GM21447 (cell line): ENCODE data around the gene CTNNBL1.
"Not testable (repeated sequence)": the region's sequence is repeated elsewhere in the genome, so short reads cannot be mapped to it uniquely, and the experiment has no call there.

Experiments
- ATAC-seq: cut with Tn5 transposase; IDR thresholded peaks from one replicate; pipeline ENCODE4 v1.9.1; 2021; ENCODE audit not compliant: unreplicated experiment

Gene CTNNBL1

GRCh38 chr20:37677969-37678861, 15.6 kb upstream of the CTNNBL1 start:
- ATAC-seq, result no peak

GRCh38 chr20:37679751-37680150, 14.1 kb upstream of the CTNNBL1 start:
- ATAC-seq, result not testable (repeated sequence)

DNA sequence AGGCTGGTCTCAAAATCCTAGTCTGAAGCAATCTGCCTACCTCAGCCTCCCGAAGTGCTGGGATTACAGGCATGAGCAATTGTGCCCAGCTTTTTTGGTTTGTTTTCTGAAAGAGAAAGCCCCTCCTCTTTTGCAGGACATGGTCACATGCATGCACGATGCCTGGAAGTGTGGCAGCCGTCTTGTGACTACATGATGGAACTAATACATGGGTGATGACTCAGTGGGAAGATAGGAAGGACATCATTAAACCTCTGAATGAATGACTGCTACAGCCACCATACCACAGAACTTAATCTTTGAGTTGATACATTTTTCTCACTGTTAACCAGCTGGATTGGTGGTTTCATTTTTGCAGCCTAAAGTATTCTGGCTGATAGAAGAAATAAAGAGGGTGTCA, 13.4 kb upstream of the CTNNBL1 start:
- ATAC-seq, result no peak

DNA sequence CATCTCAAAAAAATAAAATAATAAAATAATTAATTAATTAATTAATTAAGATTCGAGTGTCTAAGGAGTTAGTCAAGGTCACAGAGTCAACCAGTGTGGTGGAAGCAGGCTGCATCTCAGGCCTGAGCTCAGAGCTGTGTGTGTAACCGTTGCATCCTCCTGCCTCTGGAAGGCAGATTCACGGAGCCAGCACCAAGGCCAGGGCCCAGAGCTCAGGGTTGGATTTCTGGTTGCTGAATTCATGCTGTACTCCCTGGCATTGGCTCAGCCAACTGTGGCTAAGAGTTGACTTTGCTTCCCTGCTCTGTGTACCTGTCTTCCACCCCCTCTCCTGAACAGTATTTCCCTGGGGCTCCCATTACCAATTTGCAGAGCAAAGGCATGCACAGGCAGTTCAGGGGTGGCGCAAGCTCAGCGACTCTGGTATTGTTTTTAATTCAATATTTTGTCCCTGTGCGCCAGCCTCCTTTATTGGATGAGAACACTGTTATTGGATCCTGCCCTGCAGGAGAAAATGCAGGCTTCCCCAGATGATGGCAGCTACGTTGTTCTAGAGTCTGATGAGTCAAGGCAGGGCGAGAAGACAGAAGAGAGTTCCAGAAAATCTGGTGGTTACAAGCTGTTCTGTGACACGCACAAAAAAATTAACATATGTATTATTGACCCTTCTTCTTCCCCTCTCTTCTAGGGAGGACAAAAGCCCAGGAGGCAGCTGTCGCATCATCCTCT, 12.3 kb upstream of the CTNNBL1 start:
- ATAC-seq, result no peak

GRCh38 chr20:37683146-37683545, 10.7 kb upstream of the CTNNBL1 start:
- not testable (repeated sequence) for ATAC-seq

- ATAC-seq, result no peak
Observed at GRCh38 chr20:37686762-37687477, 6.9 kb upstream of the CTNNBL1 start.

DNA sequence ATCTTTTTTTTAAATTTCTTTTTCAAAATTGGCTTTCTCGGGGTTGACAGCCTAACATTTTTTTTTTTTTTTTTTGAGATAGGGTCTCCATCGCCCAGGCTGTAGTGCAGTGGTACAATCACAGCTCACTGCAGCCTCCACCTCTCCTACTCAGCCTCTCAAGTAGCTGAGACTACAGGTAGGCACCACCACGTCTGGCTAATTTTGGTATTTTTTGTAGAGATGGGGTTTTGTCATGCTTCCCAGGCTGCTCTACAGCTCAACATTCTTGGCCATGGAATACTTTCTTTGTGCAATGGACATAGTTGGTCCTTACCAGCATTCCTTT, 6.4 kb upstream of the CTNNBL1 start:
- ATAC-seq, result no peak

- ATAC-seq, result no peak
Observed at GRCh38 chr20:37688093-37688492, 5.7 kb upstream of the CTNNBL1 start.

GRCh38 chr20:37690626-37691369, 3.0 kb upstream of the CTNNBL1 start:
- no peak for ATAC-seq

- ATAC-seq, result no peak
Observed at GRCh38 chr20:37692459-37693166, 1.2 kb upstream of the CTNNBL1 start.

- ATAC-seq, result no peak
Observed at GRCh38 chr20:37693242-37693634, 592 bp upstream of the CTNNBL1 start.

GRCh38 chr20:37695684-37696342, 2.0 kb downstream of the CTNNBL1 start:
- ATAC-seq, result no peak

DNA sequence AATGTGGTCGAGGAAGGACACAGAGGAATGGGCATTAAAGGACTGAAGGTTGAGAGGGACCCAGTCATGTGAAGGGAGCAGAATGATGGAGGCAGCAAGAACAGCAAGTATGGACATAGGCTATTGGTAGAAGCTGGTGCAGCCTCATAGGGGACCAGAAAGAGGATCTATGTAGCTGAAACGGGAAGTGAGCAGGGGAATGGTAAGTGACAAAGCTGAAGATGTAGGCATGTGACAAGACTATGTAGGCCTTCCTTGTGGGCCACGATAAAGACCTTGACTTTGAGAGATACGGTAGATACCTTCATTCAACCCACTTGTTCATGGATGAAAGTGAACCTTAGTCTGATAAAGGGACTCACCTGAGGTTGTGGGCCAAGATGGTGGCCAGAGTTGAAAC, 3.5 kb downstream of the CTNNBL1 start:
- peak; percentile 51 for ATAC-seq

GRCh38 chr20:37699202-37699601, 5.4 kb downstream of the CTNNBL1 start:
- ATAC-seq, result no peak

GRCh38 chr20:37700301-37700700, 6.5 kb downstream of the CTNNBL1 start:
- ATAC-seq, result no peak

DNA sequence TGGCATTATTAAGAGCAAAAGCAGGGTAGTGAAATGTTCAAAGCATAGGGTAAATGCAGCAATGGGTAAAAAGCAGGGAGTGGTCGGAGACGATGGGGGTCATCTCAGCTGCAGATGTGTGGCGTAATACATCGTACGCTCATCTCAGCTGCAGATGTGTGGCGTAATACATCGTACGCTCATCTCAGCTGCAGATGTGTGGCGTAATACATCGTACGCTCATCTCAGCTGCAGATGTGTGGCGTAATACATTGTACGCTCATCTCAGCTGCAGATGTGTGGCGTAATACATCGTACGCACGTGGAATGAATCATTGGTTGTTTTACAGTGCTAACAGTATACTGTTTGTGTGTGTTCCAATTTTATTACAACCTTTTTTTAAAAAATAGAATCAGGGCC, 7.8 kb downstream of the CTNNBL1 start:
- not testable (repeated sequence) for ATAC-seq

DNA sequence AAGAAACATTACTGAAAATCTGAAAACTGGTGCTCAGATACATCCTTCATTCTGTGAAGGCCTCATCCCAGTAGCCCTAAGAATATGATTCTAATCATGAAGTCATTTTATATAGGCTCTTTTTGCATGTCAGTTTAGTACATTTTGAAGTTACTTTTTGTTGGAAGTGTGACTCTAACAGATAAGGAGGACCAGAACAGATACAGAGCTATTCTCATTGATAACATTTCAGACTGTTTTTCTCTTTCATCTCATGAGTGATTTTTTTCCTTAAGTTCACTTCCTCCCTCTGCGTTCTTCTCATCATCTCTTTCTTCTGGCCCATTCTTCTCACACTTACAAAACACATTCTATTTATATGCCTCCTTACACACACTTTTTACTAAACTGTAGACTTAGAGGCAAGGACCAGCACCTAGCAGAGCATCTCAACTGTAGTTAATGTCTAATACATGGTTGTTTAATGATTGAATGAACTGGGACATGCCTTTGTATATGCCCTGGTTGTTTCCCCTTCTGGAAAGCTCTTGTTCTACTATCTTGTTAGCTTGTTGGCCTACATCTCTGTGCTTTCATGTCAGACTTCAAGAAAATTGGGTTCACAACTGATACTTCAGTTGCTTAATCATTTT, 8.7 kb downstream of the CTNNBL1 start:
- peak; percentile 53 for ATAC-seq

GRCh38 chr20:37703035-37703845, 9.4 kb downstream of the CTNNBL1 start:
- no peak for ATAC-seq

DNA sequence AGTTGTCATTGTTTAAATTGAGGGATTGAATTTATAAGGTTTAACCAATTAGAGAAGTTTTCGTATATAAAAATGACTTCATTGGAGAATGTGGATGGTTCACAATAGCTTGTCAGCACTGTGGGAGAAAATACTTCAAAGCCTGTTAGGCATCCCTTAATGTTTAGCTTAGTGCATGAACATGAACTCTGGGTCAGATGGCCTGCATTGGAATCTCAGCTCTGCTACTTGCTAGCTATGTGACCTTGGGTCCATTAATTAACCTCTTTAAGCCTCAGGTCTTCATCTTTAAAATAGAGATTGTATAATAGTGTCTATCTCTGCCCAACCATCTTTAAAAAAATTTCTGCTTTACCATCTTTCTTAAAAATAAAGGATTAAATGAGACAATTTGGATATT, 11.1 kb downstream of the CTNNBL1 start:
- no peak for ATAC-seq
